Fibroblast of skin of back (primary cell): ENCODE data around the gene CACNA1A.
A peak's percentile ranks its signal among the peaks of the same experiment; 100 is the strongest.
"Not testable (repeated sequence)": the region's sequence is repeated elsewhere in the genome, so short reads cannot be mapped to it uniquely, and the experiment has no call there.

ENCODE experiments used
- DNase-seq: peaks from one replicate; pipeline ENCODE4 v3.0.0-alpha.2; 2013

CACNA1A gene

DNA sequence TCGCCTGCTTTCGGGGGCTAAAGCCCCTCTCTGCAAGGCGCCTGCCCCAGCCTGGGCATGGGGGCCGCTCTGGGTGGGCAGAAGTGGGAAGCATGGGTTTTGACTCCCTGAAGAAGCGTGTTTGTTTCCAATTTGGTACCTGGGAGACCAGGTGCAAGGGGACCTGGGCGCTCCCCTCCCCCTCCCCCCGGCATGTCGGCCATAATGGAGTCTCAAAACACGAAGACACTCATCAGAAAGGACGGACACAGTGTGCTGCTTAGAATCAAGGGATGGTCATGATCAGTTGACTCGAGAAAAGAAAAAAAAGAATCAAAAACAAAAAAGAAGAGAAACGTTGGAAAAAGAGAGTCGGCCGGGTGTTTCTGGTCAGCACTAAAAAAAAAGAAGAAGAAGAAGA, 279.3 kb downstream of the CACNA1A start:
- no peak for DNase-seq

DNA sequence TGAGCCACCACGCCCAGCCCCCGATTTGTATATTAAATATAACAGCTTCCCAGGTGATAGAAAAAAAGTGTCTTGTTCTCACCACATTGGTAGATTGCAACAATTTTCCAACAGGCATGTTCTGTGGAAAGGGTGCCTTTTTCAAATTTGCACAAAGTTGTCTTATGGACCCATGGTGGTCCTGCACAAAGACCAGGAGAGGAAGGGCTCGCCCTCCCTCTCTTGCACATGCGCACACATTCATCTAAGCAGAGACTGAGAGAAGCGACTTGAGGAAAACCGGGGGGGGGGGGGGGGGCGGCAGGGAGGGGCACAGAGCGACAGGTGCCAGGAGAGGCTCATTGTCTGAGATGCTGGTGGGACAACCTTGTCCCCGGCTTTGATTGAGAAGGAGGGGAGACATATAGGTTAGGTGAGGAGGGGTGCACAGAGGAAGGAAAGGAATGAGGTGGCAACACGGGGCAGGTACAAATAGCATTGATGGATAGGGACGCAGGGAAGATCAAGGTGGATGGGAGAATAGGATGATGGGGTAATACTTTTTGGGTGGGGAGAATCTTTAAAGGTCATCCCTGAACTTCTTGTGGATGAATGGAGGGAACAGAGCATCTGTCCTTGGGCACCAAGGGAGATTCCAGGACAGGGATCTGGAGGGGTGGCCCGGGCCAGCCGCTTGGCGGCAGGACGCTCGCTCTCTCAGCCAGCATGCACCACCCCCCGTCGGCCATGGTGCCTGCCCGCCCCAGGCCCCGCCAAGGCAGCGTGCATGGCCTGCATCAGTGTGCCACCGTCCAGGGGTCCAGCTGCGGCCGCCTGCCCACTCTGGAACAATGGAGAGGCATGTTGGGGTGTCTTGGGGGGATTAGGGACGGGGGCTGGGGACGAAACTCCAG, 280.1 kb downstream of the CACNA1A start:
- DNase-seq = no peak

DNA sequence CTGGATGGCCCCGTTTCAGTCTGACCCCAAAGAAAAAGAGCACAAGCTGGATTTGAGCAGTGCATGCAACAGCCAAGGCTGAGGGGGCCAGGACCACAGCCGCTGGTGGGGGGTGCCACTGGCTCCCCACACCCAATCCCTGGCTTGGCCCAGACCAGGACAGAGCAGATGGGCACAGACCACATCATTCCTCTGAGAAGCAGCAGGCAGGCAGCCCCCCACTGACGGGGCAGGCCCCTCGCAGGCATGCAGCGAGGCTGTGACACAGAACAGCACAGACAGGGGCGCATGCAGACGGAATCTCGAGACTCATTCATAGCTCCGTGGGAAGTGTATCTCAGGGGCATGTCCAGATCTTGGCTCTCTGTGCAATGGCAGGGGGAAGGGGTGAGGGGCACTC, 281.2 kb downstream of the CACNA1A start:
- DNase-seq = no peak

DNA sequence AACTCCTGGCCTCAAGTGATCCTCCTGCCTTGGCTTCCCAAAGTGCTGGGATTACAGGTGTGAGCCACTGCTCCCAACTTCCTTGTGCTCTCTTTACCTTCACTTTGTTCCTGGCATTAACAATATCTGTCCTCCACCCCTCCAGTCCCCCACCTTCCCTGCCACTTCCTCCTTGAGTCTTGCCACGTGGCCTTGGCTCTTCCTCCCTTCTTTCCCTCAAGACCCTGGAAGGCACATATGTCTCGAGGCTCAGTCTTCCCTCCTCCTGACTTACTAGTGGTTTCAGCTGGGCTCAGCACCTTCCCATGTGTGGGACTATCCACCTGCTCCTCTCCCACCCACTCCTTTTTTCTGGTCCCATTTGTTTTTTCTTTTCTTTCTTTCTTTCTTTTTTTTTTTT, 285.4 kb downstream of the CACNA1A start:
- no peak for DNase-seq

DNA sequence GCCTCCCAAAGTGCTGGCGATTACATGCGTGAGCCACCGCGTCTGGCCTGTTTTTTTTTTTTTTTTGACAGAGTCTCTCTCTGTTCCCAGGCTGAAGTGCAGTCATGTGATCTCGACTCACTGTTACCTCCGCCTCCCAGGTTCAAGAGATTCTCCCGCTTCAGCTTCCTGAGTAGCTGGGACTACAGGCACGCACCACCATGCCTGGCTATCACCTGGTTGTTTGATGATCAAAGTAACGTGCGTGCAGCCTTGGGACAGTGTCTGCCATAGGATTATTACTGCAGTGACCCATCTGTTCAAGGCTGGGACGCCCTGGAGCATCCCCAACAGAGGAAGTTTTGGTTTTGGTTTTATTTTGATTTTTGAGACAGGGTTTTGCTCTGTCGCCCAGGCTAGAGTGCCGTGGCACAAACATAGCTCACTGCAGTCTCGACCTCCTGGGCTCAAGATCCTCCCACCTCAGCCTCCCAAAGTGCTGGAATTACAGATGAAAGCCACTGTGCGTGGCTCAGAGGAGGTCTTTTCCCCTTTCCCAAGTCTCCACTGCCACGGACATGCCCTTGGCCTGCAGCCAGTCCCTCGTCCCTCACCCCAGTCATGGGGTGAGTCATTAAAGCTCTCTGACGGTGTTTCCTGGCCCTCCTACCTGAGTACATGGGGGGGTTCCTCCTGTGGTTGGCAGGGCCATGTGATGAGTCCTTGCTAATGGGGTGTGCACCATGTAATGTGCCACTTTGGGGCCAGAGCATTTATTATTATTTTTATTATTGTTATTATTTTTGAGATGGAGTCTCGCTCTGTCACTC, 290.5 kb downstream of the CACNA1A start:
- DNase-seq = peak; percentile 26

DNA sequence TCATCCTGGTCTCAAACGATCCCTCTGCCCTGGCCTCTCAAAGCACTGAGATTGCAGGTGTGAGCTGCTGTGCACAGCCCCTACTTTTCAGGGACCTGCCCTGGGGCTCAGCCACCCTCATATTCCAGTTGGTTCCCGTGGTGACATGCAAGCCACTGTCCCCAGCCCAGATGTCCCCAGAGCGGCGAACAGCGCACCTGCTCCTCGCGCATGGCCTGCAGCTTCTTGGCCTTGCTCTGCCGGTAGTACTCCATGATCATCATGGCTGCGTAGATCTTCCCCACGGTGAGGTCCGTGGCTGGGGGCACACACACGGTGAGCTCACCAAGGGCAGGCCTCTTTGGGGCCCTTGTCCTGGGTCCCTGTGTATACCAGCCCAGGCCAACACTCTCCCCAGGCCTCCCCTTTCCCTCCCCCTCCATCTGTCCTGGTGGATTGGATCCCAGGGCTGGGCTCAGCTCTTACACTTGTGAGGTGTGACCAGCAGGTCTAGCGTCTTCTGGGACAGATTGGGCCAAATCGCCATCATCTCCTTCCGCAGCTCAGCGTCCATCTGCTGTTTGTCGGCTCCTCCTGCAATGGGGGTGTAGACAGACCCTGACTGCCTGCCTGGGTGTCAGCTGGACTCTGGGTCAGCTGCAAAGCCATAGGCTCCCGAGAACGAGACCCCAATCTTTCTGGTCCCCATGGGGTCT, 292.1 kb downstream of the CACNA1A start:
- DNase-seq = no peak

DNA sequence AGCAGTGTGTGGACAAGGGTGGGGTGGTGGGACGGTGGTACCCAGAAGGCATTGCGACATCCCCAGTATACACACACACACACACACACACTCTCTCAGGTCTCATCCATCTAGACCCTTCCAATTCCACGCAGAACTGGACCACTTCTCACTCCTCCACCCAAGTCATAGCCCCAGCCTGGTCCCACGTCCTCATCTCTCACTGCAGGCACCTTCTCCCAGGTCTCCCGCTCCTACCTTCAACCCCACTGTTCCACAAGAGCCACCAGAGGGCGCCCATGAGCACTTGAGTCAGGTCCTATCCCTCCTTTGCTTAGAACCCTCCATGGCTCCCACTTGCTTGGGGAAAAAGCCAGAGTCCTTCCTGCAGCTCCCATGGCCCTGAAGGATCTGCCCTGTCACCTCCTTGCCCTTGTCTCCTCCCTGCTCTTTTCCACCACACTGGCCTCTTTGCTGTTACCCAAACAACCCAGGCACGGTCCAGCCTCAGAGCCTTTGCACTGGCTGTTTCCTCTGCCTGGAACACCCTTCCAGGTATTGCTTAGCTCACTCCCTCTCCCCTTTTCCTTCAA, 293.4 kb downstream of the CACNA1A start:
- peak; percentile 54 for DNase-seq

DNA sequence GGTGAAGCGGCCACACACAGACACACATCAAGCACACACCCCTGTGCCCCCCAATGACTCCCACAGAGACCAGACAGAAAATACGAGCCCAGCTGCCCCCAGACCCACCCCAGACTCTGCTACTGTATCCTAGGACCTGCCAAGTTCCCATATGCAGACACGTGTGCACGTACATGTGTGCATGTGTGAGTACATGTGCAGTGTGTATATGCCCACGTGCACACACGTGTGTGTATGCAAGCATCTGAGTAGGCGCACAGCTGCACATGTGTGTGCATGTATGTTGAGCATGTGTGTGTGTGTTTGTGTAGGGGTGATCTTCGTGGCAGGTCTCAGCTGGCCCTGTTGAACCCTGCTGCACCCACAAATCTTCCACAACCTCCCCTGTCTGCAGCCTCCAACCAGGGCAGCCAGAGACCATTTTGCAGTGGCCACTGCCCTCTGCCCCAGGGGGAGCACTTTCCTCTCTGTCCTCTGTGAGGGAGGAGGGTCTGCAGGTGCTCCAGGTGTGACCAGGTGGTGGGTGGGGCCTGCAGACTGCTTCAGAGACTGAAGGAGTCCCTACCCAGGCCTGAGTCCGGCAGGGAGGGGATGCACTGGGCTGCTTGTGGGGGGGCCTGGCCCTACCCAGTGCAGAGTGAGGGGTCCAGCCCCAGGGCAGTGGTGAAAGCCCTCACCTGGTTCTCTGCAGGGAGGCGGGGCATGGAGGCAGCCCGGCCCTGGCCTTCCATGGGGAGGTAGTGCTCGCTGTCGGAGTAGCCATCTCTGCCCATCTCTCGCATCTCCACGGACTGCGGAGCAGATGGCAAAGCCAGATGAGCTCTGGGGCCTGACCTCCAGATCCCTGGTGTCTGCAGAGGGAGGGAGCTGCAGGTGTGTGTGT, 294.6 kb downstream of the CACNA1A start:
- no peak for DNase-seq

DNA sequence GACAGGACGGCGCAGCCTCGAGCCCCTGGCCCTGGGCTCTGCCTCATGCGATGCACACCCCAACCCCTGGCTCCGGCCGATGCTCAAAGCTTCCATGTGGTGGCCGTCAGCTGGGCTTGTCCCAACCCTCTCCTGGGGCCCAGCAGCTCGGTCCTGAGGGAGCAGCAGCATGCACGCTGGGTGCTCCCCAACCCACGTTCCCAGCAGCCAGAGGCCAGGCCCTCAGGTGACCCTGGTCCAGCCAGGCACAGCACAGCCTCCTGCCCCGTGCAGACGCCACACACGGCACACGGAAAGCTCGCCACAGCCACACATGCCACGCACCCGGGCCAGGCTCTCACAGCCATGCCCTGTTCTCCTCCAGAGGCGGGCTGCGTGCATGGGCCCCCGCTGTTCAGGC, 295.3 kb downstream of the CACNA1A start:
- no peak for DNase-seq

DNA sequence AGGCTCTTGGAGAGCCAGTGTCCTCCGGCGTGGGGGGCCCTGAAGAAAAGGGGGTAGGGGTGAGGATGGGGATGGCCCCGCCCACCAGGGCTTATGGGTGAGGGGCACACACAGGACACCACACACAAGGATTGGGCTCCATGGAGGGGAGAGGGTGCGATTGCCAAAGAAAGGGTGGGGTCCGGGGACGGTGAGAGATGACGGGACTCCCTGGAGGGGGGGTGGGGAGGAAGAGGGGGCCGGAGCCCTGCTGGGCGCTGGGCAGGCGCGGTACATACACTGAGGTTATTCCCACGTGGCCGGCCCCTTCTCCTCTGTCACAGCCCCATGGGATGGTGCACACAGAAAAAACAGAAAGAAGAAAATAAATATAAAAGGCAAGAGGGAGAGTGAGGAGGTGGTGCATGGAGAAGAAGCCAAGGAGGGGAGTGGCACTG, 295.9 kb downstream of the CACNA1A start:
- DNase-seq = no peak

DNA sequence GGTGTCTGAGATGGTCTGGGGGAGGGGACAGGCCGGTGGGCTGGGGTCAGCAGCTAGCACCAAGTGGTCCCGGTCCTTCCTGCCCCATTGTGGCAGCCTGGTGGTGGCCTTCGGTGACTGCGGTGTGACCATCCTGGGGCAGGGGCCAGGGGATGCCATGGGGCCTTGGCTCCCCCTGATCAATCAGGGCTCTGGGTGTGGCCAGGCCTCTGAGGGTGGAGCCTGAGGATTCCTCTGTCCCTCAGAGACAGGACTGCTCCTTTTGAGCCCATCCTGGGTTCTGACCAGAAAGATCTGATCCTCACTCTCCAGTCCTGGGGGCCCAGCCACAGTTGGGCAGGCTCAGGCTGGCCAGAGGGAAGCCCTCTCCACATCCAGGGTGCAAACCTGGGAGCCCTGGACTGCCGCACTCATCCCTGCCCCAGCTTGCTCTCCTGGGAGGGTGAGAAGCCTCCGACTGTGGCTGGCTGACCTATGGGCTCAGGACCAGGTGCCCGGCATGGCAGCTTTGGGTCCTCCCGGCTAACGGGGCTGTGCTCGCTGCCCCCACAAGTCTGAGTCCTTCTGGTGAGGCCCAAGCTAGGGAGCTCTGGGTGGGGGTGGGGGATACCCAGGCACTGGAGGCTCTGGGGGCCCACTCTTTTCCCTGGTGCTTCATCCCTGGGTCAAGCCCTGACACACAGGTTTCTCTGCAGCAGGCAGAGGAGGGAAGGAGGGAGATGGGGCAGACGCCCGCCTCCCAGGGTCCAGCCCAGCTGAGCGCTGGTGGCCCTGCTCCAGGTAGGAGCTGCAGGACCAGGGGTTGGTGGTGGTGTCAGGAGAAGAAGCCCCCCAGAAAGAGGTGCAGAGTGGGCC, 296.6 kb downstream of the CACNA1A start:
- DNase-seq = no peak

DNA sequence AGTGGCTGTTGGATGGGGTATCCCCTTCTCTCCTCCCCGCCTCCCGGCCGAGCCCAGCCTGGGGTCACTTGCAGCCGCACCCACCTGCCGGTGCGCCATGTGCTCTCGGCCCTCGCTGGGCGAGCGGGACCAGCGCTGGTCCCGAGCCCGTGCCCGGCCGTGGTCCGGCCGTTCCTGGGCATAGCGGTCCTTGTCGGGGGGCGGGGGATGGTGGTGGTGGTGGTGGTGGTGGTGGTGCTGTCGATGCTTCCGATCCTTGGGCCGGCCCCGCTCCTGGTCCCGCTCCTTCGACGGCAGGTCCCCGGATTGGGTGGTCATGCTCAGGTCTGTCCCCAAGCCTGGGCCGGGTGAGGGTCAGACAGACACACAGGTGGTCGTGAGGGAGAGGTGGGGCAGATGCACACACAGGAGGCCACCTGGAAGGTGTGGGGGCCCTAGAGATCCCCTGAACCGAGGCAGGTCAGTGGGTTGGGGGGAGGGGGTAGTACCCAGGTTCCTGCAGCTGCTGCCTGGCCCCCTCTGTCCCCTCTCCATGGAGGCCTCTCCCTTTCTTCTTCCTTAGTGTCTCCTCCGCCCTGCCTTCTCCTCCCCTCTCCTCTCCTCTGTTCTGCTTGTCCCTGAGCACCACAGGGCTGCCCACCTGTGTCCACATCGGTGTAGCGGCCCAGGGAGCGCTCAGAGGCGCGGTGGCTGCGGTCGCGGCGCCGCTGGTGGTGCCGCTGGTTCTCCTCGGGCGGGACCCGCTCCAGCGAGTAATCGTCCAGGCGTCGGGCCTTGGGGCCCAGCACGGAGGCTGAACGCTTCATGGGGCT, 297.4 kb downstream of the CACNA1A start:
- DNase-seq = no peak

DNA sequence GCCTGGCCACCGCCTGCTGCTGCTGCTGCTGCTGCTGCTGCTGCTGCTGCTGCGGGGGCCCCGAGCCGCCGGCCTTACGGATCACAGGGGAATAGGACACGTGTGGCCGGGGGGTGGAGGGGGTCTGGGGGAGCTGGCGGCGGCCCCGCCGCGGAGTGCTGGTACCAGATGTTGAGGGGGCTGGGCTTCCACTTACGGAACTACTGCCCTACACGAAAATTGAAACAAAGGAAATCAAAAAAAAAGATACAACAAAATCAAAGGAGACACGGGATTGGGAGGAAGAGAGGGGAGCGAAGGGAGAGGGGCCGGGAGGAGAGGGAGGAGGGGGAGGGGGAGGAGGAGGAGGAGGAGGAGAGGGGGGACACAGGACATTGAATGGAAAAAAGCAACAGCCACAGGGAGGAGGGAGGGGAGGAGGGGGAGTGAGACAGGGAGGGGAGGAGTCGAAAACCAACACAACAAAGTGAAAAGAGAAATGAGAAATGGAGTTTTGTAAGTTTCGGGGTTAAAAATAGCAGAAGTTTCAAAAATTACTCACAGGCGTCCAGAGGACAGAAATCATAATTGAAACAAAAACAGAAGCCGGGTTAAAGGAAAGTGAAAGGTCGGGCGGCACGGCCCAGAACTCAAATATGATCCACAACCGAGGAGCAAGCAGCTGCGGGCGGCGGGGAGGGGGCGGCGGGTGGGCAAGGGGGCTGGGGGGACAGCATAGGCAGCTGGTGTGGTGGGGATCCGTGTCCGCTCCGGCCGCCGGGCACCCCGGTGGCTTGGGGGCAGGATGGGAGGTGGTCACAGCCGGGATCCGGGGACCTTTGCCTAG, 298.2 kb downstream of the CACNA1A start:
- peak; percentile 89 for DNase-seq

DNA sequence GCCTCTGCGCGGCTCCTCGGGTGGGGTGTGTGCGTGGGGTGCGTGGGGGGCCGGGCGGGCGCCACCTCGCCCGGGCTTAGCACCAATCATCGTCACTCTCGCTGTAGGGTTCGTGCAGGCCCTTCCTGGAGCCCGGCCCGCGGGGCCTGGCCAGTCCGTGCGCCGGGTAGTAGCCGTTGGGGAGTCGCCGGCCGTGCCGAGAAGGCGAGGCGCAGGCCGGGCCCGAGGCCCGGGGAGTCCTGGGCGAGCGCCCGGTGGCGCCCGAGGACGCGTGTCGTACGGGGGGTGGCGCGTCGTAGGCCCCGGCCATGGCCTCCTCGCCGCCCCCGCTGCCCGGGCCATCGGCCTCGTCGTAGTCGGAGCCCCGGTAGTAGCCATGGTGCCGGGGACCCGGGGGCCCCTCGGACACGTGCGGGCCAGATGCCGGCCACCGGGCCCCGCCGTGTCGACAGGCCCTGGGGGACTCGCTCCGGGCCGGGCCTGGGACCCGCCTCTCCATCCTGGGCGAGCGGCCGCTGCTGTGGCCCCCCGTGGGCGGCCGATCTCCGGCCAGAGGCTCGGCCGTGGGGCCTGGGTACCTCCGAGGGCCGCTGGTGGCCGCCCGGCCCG, 298.9 kb downstream of the CACNA1A start:
- DNase-seq = peak; percentile 5

DNA sequence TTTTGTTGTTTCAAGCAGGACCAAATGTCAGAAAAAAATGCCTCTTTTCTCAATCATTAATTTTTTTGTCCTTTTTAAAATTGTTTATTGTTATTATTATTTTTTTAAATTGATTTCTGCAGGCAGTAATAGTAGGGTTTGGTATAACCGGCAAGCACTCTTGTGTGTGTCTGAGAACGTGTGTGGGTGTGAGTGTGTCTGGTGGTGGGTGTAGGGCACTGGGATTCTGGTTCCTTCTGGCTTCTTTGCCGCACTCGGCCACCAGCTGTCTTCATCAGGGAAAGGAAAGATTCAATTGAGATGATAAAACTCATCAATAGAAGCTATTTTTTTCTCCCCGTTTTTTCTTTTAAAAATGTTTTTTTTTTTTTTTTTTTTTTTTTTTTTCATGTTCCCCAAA, 299.7 kb downstream of the CACNA1A start:
- DNase-seq = no peak

DNA sequence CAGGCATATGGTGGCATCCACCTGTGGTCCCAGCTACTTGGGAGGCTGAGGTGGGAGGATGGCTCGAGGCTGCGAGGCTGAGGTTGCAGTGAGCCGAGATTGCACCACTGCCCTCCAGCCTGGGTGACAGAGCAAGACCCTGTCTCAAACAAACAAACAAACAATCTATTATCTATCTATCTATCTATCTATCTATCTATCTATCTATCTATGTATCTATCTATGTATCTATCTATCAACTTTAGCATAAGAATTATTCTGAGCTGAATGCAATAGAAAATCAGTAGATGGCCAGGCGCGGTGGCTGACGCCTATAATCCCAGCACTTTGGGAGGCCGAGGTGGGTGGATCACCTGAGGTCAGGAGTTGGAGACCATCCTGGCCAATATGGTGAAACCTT, 304.2 kb downstream of the CACNA1A start:
- DNase-seq = not testable (repeated sequence)

DNA sequence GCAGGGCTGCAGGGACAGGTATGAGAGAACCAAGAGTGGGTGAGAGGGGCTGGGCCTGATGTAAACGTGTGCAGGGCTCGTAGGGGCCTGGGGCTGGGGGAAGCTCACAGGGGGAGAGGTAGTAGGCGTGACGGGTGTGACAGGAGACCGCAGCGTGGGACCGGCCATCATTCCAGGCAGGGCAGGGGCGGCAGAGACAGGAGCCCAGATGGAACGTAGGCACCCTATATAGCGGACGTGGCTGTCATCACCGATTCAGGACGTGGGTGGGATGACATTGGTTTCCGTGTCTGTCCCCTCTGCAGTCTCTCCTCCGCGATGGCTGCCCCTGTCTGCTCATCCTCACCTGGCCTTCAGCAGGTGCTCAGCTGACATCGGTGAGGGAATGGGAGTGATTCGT, 307.6 kb downstream of the CACNA1A start:
- no peak for DNase-seq

DNA sequence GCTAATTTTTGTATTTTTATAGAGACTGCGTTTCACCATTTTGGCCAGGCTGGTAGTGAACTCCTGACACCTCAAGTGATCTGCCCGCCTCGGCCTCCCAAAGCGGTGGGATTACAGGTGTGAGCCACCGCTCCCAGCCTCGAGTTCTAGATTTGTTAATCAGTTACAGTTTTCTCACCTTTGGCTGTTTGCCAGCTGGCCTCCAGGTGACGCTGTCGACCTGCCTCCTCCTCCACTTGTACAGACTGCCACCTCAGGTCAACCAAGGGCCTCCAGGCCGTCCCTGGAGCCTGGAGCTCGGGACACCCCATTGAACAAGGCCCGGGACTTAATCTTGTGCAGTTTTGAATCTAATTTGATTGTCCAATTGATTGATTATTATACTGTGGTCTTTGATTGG, 310.6 kb downstream of the CACNA1A start:
- no peak for DNase-seq
